Kidney epithelial cell (primary cell): ENCODE data around the gene CNNM3. TPM values are rescaled to one million over a fixed set of nuclear protein-coding genes. Genes with fewer than 3 reads are reported as not detected.
A peak's percentile ranks its signal among the peaks of the same experiment; 100 is the strongest.

ENCODE experiments used
- DNase-seq: peaks from one replicate; pipeline ENCODE4 v3.0.0-alpha.2; 2010; ENCODE audit warnings: low read depth
- H3K27me3 ChIP-seq: 2 replicates; pipeline ENCODE4 v1.6.0; 2011; ENCODE audit warnings: low read length; ENCODE audit not compliant: control insufficient read depth, insufficient read depth
- H3K36me3 ChIP-seq: 2 replicates; pipeline ENCODE4 v1.5.1; 2011; ENCODE audit warnings: low read length; ENCODE audit not compliant: control insufficient read depth, insufficient read depth
- H3K4me3 ChIP-seq: 2 replicates; pipeline ENCODE4 v1.5.1; 2011; ENCODE audit warnings: low read depth, mild to moderate bottlenecking, control low read depth, low read length
- CTCF ChIP-seq: IDR thresholded peaks from 2 replicates; pipeline ENCODE4 v1.5.1; 2011; ENCODE audit warnings: mild to moderate bottlenecking, moderate library complexity, low read length, control low read depth, inconsistent platforms; ENCODE audit not compliant: insufficient read depth, poor library complexity, severe bottlenecking
- total RNA-seq: library from RNA; depleted of rRNA; stranded (reverse); fragments of >200 nt; gene quantifications from 2 replicates; pipeline ENCODE4 v1.2.3, GENCODE V29; 2015

The CNNM3 gene
- total RNA-seq, 1 donor from 2014 or later, result 9.2 TPM

- Histone ChIP-seq H3K27me3 (no peaks in the 10 kb centered on the region), H3K36me3 (peaks cover under 1% of the 10 kb centered on the region), H3K4me3 (peak overlapping the region; percentile 94)
- TF ChIP-seq CTCF, result no peak
- no peak for DNase-seq
These were observed 53.3 kb downstream of the CNNM3 start for GRCh38 chr2:96869281-96869821.

- TF ChIP-seq CTCF, result no peak
- H3K27me3 ChIP-seq, result no peaks in the 10 kb centered on the region
- H3K4me3 ChIP-seq, result peak within 1 kb of the TSS; percentile 94
- no peak for DNase-seq
- H3K36me3 ChIP-seq, result no peaks in the 10 kb centered on the region
These were observed 54.0 kb downstream of the CNNM3 start, which contains the start of gene SEMA4C for GRCh38 chr2:96869822-96870625. SEMA4C (minus strand) TSS chr2:96870080; CDS start chr2:96867886, 2,194 bp downstream.

- Histone ChIP-seq H3K36me3 (no peaks in the 10 kb centered on the region), H3K27me3 (no peaks in the 10 kb centered on the region), H3K4me3 (peak overlapping the region; percentile 94)
- TF ChIP-seq CTCF, result no peak
- no peak for DNase-seq
These were observed 54.7 kb downstream of the CNNM3 start for GRCh38 chr2:96870626-96871255.

- Histone ChIP-seq H3K4me3 (no peak overlapping the region), H3K36me3 (no peaks in the 10 kb centered on the region), H3K27me3 (no peaks in the 10 kb centered on the region)
- no peak for TF ChIP-seq CTCF
- no peak for DNase-seq
These were observed 56.7 kb downstream of the CNNM3 start for GRCh38 chr2:96872591-96873349.

GRCh38 chr2:96873651-96874096, 57.6 kb downstream of the CNNM3 start:
- H3K4me3 ChIP-seq, result no peak overlapping the region
- no peaks in the 10 kb centered on the region for H3K27me3 ChIP-seq
- no peak for DNase-seq
- TF ChIP-seq CTCF, result no peak
- no peaks in the 10 kb centered on the region for H3K36me3 ChIP-seq
